T-helper 1 cell treated with Interleukin-12 subunit alpha and Interleukin-12 subunit beta and Interleukin-4 antibody, amounts not matched to agents 30 μg/mL and 1 μg/mL, for 36 hours (primary cell): ENCODE measurements around the gene SPG21.

Experiments
- H3K27ac Mint-ChIP-seq: one replicate; pipeline ENCODE4 v1.8.0; 2021; ENCODE audit warnings: mild to moderate bottlenecking, mixed read lengths
- H3K27me3 Mint-ChIP-seq: one replicate; pipeline ENCODE4 v1.8.0; 2021; ENCODE audit warnings: low read depth, mixed read lengths
- H3K36me3 Mint-ChIP-seq: one replicate; pipeline ENCODE4 v1.8.0; 2021; ENCODE audit warnings: low read depth, mixed read lengths
- H3K4me1 Mint-ChIP-seq: one replicate; pipeline ENCODE4 v1.8.0; 2021; ENCODE audit warnings: low read depth, mixed read lengths
- H3K4me3 Mint-ChIP-seq: one replicate; pipeline ENCODE4 v1.8.0; 2021; ENCODE audit warnings: mild to moderate bottlenecking, moderate library complexity, mixed read lengths
- H3K9me3 Mint-ChIP-seq: one replicate; pipeline ENCODE4 v1.8.0; 2021; ENCODE audit warnings: mixed read lengths

The SPG21 gene

GRCh38 chr15:64934023-64934422 lies 55.7 kb downstream of the SPG21 start:
- H3K4me3 Mint-ChIP-seq: no peak overlapping the region
- peaks cover 4% of the 10 kb centered on the region for H3K27me3 Mint-ChIP-seq
- H3K4me1 Mint-ChIP-seq: peaks cover 6% of the 10 kb centered on the region
- no peaks in the 10 kb centered on the region for H3K36me3 Mint-ChIP-seq
- no peak overlapping the region for H3K27ac Mint-ChIP-seq
- no peaks in the 10 kb centered on the region for H3K9me3 Mint-ChIP-seq

GRCh38 chr15:64931381-64931780 lies 58.3 kb downstream of the SPG21 start:
- no peaks in the 10 kb centered on the region for H3K36me3 Mint-ChIP-seq
- peaks cover 10% of the 10 kb centered on the region for H3K4me1 Mint-ChIP-seq
- no peaks in the 10 kb centered on the region for H3K9me3 Mint-ChIP-seq
- no peak overlapping the region for H3K4me3 Mint-ChIP-seq
- no peak overlapping the region for H3K27ac Mint-ChIP-seq
- H3K27me3 Mint-ChIP-seq: no peaks in the 10 kb centered on the region

GRCh38 chr15:64930778-64931371 lies 58.8 kb downstream of the SPG21 start:
- no peaks in the 10 kb centered on the region for H3K36me3 Mint-ChIP-seq
- no peak overlapping the region for H3K27ac Mint-ChIP-seq
- no peaks in the 10 kb centered on the region for H3K27me3 Mint-ChIP-seq
- H3K9me3 Mint-ChIP-seq: no peaks in the 10 kb centered on the region
- H3K4me1 Mint-ChIP-seq: peaks cover 10% of the 10 kb centered on the region
- no peak overlapping the region for H3K4me3 Mint-ChIP-seq

GRCh38 chr15:64930019-64930652 lies 59.6 kb downstream of the SPG21 start:
- H3K4me1 Mint-ChIP-seq: peaks cover 10% of the 10 kb centered on the region
- no peaks in the 10 kb centered on the region for H3K27me3 Mint-ChIP-seq
- no peaks in the 10 kb centered on the region for H3K36me3 Mint-ChIP-seq
- H3K27ac Mint-ChIP-seq: no peak overlapping the region
- H3K9me3 Mint-ChIP-seq: no peaks in the 10 kb centered on the region
- no peak overlapping the region for H3K4me3 Mint-ChIP-seq

GRCh38 chr15:64928626-64929220 lies 61.0 kb downstream of the SPG21 start:
- Mint-ChIP-seq H3K4me3 (no peak overlapping the region), H3K27ac (no peak overlapping the region), H3K36me3 (no peaks in the 10 kb centered on the region), H3K4me1 (peaks cover 10% of the 10 kb centered on the region), H3K9me3 (no peaks in the 10 kb centered on the region), H3K27me3 (no peaks in the 10 kb centered on the region)

GRCh38 chr15:64926661-64927060 lies 63.1 kb downstream of the SPG21 start:
- Mint-ChIP-seq H3K27ac (no peak overlapping the region), H3K9me3 (no peaks in the 10 kb centered on the region), H3K4me3 (no peak overlapping the region), H3K27me3 (no peaks in the 10 kb centered on the region), H3K36me3 (no peaks in the 10 kb centered on the region), H3K4me1 (peaks cover 10% of the 10 kb centered on the region)

GRCh38 chr15:64925335-64926330 lies 64.1 kb downstream of the SPG21 start:
- Mint-ChIP-seq H3K4me3 (no peak overlapping the region), H3K27me3 (no peaks in the 10 kb centered on the region), H3K36me3 (no peaks in the 10 kb centered on the region), H3K27ac (no peak overlapping the region), H3K4me1 (peaks cover 6% of the 10 kb centered on the region), H3K9me3 (no peaks in the 10 kb centered on the region)

GRCh38 chr15:64923546-64923945 lies 66.2 kb downstream of the SPG21 start:
- Mint-ChIP-seq H3K27ac (no peak overlapping the region), H3K36me3 (no peaks in the 10 kb centered on the region), H3K4me1 (peaks cover 2% of the 10 kb centered on the region), H3K9me3 (no peaks in the 10 kb centered on the region), H3K27me3 (no peaks in the 10 kb centered on the region), H3K4me3 (no peak overlapping the region)

- Mint-ChIP-seq H3K4me3 (no peak overlapping the region), H3K27ac (no peak overlapping the region), H3K27me3 (no peaks in the 10 kb centered on the region), H3K9me3 (no peaks in the 10 kb centered on the region), H3K36me3 (no peaks in the 10 kb centered on the region), H3K4me1 (peaks cover 1% of the 10 kb centered on the region)
These were observed 68.0 kb downstream of the SPG21 start for GRCh38 chr15:64921711-64922110.

GRCh38 chr15:64919721-64920120 lies 70.0 kb downstream of the SPG21 start:
- Mint-ChIP-seq H3K4me1 (peaks cover 8% of the 10 kb centered on the region), H3K9me3 (no peaks in the 10 kb centered on the region), H3K36me3 (no peaks in the 10 kb centered on the region), H3K27ac (no peak overlapping the region), H3K4me3 (no peak overlapping the region), H3K27me3 (peaks cover 4% of the 10 kb centered on the region)

GRCh38 chr15:64917211-64917610 lies 72.5 kb downstream of the SPG21 start:
- no peaks in the 10 kb centered on the region for H3K36me3 Mint-ChIP-seq
- peaks cover 10% of the 10 kb centered on the region for H3K4me1 Mint-ChIP-seq
- no peak overlapping the region for H3K27ac Mint-ChIP-seq
- peaks cover 12% of the 10 kb centered on the region for H3K27me3 Mint-ChIP-seq
- no peaks in the 10 kb centered on the region for H3K9me3 Mint-ChIP-seq
- no peak overlapping the region for H3K4me3 Mint-ChIP-seq

GRCh38 chr15:64916365-64916764 lies 73.3 kb downstream of the SPG21 start:
- Mint-ChIP-seq H3K9me3 (no peaks in the 10 kb centered on the region), H3K27me3 (peaks cover 13% of the 10 kb centered on the region), H3K27ac (no peak overlapping the region), H3K4me1 (peaks cover 11% of the 10 kb centered on the region), H3K36me3 (no peaks in the 10 kb centered on the region), H3K4me3 (no peak overlapping the region)

GRCh38 chr15:64915518-64916227 lies 74.0 kb downstream of the SPG21 start:
- peaks cover 16% of the 10 kb centered on the region for H3K4me1 Mint-ChIP-seq
- H3K36me3 Mint-ChIP-seq: no peaks in the 10 kb centered on the region
- no peak overlapping the region for H3K27ac Mint-ChIP-seq
- H3K27me3 Mint-ChIP-seq: peaks cover 19% of the 10 kb centered on the region
- H3K9me3 Mint-ChIP-seq: no peaks in the 10 kb centered on the region
- H3K4me3 Mint-ChIP-seq: no peak overlapping the region
